Inflammatory macrophage (primary cell): ENCODE measurements around the gene TPSG1.

Experiments
- DNase-seq, 2 donors: peaks; one replicate each; pipeline ENCODE4 v3.0.0-alpha.2; 2020 to 2022

TPSG1 gene

GRCh38 chr16:1175566-1176279, 49.3 kb downstream of the TPSG1 start:
- no peak for DNase-seq

- DNase-seq: no peak
These were observed 50.4 kb downstream of the TPSG1 start for GRCh38 chr16:1174477-1175357.

GRCh38 chr16:1173788-1174451, 51.1 kb downstream of the TPSG1 start:
- no peak for DNase-seq

GRCh38 chr16:1172651-1173050, 52.4 kb downstream of the TPSG1 start:
- DNase-seq: no peak

- no peak for DNase-seq
These were observed 53.1 kb downstream of the TPSG1 start for GRCh38 chr16:1171854-1172428.
